Measurements from ENCODE around the gene SDC1.
"Not testable (repeated sequence)": the region's sequence is repeated elsewhere in the genome, so short reads cannot be mapped to it uniquely, and the experiment has no call there.

SDC1 gene

DNA sequence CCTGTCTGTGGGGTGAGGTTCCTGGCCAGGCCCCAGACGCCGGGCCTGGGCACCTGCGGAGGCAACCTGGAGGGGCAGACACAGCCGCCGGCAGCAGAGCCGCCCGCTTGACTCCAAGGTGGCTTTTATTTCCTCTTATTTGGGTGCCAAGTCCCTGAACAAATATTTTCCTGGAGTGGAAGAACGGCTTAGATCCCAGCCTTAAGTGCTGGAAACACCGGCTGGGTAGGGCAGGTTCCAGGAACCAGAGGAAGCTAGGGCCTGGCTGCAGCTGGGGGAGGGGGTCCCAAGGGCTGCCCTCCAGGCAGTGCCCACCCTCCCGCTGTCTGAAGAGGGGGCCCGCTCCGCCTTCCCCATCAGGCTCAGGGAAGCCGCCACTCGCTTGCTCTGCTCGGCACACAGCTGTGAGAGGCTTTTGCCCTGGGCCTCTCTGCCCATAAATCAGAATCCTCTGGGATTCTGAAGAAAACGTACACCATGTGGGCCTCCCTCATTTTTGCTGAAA lies 28.2 kb downstream of the SDC1 start:
- no peak for DNase-seq (ENCODE audit: low spot score)

DNA sequence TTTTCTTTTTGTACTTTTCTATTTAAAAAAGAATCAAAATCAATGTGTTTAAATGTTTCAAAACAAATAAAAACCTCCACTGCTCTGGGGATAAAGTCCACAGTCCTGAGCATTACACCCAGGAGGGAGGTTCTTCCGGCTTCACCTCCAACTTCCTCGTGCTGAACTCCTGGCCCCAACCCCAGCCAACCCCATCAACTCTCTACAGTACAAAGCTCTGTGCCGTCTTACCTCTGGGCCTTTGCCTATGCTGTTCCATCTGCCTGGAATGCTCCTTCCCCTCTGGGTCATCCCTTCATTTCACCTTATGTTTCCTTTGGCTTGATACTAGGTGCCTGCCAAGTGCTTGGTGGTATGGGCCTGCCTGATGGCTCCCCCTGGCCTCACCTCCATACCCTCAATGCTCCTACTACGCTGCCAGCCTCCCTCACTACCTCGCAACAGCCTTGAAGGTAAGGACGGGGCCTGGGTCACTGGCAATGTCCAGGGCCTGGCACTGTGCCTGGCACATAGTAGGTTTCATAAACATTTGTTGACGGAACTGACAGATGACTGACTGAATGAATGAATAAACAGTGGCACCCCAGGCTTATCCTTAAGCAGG lies 28.8 kb downstream of the SDC1 start:
- DNase-seq (ENCODE audit: low spot score): no peak

DNA sequence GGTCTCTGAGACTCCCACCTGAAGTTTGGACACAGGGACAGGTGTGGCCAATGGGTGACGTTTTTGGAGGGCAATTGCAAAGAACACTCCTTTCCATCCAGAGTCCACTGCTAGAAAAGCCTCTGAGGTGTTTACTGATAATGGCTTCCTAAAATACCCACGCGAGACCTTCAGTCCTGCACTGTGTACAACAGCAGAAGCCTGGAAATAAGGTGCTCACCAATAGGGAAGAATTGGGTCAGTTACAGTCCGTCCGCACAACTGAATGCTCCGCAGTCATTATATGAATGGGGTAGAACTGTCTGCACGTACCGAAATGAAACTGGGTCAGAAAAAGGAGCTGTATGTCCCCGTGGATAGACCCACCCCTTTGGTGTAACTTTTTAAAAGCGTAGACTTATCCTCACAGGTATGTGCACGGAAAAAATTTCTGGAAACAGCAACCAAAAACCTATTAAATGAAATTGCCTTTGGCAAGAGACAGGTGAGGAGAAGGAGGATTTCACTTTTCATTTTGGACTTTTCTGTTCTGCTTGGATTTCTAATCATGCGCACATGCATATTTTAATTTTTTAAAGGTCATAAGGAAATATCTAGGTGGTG lies 29.4 kb downstream of the SDC1 start:
- no peak for DNase-seq (ENCODE audit: low spot score)

DNA sequence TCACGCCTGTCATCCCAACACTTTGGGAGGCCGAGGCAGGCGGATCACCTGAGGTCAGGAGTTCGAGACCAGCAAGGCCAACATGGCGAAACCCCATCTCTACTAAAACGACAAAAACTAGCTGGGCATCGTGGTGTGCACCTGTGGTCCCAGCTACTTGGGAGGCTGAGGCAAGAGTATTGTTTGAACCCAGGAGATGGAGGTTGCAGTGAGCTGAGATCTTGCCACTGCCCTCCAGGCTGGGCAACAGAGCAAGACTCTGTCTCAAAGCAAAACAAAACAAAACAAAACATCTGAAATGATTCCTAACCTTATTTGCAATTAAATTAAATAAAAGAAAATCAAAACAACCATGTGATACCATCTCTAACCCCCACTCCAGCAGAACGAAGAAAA lies 29.9 kb downstream of the SDC1 start:
- DNase-seq (ENCODE audit: low spot score): not testable (repeated sequence)

DNA sequence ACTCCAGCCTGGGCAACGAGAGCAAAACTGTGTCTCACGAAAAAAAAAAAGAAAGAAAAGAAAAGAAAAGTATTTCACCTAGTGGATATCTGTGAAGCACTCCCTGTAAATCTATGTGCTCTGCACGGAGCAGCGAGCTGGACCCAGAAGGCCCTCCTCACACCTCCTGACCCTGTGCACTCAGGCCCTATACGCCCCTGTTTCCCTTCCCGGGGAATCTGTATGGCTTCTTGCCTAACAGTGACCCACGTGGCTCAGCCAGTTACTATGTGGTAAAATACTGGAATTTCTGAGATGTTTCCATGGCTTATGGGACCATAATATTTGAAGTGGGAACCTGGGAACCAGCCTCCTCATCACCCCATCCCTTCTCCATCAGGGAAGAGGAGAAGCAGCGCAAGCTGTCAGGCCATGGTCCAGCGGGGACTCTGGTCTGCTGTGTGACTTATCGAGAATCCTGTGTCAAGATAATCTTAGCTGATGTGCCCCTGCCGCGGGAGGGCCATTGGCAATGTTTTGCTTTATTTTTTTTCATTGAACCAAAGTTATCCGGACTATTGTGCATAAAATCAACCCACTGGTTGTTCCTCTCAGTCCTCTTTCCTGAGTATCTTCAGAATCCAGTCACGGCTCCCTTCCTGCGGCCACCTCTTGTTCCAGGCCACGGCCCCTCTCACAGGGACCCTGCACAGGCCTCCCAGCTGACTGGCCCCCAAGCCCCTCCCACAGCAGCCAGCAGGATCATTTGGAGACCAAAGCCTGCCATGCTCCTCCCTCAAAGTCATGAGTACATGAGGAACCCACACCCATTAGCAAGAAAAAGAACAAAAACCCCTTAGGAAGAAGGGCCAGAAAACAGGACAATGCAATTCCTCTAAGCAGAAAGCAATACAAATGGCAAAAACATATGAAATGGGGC lies 30.6 kb downstream of the SDC1 start:
- DNase-seq (ENCODE audit: low spot score): no peak

DNA sequence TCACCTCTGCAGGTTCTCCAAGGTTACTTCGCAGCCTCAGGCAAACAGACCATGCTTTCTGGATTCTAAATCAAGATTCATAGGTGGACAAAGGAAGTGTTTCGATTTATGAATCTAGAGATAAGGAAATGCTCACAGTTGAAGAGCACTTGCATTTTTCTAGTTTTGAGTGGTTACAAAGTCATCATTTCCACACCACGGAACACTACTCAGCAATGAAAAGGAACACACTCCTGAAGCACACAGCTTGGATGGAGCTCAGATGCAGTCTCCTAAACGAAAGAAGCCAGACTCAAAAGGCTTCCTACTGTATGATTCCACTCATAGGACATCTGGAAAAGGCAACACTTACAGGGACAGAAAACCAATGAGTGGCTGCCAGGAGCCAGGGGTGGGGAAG lies 31.7 kb downstream of the SDC1 start:
- no peak for DNase-seq (ENCODE audit: low spot score)

DNA sequence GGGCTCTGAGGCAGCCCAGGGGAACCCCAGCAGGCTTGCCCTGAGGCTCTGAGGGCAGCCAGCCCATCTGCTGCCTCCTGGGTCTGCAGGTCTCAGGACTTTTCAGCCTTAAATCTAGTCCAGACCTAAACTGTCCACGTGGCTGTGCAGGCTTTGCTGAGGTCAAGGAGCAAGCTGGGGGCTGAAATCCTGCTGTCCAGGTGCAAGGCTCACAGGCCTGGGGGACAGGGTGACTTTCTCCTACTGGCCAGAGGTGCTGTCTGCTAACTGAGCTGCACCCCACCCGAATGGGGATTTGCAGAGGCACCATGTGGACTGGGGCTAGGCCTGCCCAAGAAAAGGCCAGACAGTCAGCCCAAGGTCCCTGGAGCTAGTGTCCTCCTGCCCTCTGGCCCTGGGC lies 32.1 kb downstream of the SDC1 start:
- DNase-seq (ENCODE audit: low spot score): no peak

DNA sequence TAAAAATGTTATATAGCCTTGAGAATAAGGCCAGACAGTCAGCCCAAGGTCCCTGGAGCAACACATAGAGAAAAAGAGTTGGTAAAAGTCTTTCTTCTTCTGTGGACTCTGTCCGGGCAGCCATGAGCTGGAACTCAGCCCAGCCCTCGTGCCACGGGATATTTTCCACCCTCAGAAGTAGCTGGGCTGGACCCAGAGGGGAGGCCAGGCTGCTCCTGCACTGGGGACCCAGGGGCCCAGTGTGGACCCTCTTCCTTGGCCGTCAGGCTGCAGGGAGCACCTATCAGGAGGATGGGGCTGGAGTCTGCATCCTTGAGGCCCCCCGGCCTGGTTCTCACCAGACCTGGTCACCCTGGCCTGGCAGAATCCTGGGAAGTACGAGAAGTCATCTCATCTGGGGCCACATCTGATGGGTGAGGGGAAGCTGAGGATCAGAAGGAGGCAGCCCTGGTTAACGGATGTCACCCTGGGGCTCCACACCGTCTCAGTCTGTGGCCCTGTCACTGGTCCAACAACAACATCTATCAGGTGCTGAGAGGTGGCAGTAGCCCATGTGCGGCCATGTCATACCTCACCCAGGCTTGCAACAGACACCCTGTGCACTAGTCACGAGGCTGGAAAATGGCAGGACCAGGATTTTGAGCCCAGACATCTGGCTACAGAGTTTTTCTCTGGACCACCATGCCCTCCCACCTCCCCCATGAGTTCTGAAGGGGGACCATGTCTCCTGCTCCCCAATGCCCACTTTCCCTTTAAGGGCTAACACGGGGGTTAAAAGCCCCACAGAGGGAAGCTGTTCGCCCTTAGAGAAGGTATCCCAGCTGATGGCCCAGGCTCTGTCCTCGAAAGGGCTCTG lies 33.0 kb downstream of the SDC1 start:
- no peak for DNase-seq (ENCODE audit: low spot score)

DNA sequence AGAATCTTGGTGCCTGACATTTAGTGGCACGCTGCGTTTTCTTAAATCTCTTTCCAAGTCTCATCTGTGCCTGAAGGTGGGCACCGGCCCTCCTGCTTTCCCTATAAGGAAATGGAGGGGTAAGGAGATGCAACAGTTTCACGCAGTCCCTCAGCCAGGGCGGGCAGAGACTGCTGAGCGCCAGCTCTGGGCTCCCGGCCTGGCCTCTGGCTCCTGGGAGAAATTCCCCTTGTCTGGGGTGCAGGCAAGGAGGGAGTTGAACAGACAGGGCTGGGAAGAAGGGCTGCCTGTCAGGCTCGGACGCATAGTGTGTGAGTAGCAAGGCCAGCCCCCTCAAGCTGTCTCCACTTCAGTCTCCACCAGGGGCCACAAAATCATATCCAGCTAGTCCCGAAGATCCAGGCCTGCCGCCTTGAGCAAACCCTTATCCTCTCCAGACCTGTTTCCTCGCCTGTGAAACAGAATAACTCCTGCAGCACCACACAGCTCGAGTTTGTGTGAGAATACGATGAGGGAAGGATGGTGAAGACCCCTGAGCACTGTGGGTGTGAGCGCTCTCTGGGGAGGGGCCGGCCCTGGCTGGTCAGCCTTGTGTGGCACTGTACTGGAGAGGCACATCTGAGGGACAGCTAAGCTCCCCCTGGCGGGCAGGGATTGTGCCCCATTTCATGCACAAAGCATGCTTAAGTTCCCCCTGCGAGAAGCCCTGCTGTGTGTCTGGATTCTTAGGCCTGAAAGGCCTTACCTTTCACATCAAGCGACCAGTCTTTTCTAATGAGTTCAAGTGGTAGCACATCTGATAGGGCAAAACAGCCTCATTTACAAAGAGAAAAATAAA lies 33.8 kb downstream of the SDC1 start:
- peak; percentile 31 for DNase-seq (ENCODE audit: low spot score)

DNA sequence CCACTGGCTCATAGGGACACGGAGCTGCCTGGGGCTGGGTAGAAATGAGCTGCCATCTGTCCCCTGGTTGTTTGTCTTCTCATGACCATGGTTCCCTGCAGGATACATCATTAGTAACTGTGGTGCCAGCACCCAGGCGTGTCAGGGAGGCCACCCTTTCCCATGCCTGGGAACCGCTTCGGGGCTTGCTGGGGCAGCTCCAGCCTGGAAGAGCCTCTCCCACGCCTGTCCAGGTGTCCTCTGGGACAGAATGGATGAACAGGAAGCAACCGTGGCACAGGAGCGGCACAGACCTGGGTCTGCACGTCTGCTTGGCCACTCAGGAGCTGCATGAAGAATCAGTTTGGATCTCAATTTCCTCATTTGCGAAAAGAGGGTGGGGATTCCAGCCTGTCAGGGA lies 34.8 kb downstream of the SDC1 start:
- no peak for DNase-seq (ENCODE audit: low spot score)

DNA sequence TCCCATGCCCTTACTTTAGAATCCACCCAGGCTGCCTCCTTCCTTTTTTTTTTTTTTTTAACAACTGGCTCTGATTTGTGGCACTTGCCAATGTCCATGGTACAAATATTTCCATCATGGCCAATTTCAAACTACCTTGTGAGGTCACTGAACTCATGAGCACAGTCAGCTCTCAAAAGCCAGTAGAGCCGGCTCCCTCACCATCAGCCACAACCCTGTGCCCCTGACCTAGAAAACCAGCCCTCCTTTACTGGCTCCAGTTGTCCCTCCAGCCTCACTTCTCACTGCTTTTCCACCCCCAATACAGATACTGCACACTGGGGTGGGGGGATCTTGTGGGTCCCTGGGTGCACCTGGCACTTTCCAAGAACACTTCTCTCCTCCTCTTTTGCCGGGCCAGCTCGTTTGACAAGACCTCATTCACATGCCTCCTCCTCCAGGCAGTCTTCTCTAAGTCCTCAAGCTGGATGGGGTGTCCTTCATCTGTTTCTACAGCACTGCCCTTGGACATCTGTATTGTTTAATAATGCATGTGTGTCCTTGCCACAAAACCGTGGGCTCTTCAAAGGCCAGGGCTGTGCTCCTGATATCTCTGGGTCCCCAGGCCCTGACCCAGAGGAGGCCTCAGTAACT lies 35.5 kb downstream of the SDC1 start:
- DNase-seq (ENCODE audit: low spot score): no peak

DNA sequence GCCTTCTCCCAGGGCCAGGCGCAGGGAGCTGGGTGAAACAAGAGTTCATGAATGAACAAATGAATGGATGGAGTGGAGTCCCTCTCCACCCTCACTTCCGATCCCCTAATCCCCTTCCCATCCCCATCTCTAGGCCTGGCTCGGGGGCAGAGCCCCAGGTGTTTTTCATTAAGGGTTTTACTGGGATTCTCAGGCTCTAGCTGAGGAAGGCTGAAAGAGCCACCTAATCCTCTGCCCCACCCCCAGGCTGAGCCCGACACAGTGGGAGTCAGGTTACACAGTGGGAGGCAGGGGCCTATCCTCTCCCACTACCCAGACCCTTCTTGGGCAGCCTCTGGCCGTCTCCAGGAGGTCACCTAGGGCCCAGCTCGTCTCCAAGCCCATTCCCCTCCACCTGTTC lies 36.1 kb downstream of the SDC1 start:
- DNase-seq (ENCODE audit: low spot score): no peak

DNA sequence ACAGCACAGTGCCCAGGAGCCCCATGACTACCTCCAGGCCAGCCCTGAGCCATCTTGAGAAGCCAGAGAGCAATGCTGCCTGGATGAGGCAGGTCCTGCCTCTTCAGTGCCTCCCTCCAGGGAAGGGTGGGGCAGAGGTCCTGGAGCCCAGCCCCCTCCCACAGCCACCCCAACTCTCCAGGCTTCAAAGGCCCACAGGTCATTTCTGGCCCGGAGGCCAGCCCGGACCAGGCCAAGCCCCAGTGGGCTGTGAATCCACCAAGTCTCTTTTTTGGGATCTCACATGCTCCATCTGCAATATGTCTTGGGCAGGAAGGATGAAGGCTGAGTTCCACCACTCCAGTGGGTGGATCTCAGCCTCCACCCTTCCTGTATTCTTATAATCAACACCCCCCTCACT lies 36.7 kb downstream of the SDC1 start:
- no peak for DNase-seq (ENCODE audit: low spot score)

DNA sequence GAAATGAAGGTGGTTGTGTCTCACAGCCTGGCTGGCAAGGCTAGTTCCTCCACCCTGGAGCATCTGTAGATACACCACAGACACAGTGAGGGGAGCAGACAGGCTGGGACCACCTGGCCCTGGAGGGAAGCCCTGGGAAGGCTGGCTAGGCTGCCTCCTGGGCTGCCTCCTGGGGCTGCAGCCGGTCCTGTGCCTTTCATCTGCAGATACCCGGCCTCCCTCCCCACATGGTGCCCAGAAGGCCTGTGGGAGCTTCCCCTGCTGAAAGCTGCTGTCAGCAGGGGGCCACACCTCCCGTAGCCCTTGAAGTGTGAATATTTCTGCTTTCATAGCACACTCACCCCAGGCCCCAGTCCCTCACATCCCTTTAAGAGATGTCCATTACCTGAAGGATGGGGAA lies 37.6 kb downstream of the SDC1 start:
- DNase-seq (ENCODE audit: low spot score): no peak

DNA sequence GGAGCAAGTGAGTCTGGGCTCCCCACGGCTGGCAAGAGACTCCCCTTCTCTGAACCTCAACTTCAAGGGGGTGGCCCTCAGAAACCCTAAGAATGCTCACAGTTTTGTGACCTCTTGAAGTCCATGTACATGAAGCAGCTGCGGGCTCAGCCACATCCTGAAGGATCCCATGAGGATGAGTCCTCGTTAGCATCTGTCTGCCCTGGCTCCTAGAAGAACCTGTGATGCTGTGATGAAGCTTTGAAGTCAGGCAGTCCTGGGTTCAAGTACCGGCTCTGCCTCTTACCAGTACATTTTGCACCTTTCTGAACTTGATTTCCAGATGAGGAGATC lies 38.1 kb downstream of the SDC1 start:
- DNase-seq (ENCODE audit: low spot score): no peak

DNA sequence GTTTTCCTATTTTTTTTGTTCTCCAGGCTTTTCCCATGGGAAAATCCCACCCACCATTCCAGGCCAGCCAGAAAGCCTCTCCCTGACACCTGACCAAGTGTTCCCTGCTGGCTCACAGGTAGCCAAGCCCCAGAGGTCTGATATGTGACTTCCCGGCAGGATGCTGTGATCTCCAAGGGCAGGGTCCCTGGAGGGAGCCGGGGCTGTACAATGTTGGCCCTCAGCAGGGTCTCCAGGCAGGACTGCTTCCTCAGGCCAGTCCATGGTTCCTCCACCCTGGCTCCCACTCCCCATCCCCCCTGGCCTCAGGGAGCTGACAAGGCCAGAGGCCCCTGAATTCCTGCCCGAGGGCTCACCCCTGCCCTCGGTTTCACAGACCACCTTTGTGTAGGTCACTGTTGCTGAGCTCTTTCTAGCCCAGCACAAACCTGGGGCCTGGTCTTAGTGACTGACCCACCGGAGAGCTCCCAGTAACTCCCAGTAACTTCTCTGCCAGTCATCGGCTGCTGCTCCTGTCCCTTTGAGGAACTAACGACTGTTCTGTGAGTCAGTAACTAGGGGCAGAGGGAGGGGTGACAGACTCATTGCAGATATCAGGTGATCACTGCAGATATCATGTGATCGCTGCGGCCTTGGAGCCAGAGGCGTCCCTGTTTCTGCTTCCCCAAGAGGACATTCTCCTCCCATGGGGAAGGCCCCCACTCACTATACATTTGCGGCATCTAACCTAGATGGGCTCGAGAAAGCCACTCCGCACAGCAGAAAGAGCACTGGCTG lies 38.7 kb downstream of the SDC1 start:
- peak; percentile 43 for DNase-seq (ENCODE audit: low spot score)

DNA sequence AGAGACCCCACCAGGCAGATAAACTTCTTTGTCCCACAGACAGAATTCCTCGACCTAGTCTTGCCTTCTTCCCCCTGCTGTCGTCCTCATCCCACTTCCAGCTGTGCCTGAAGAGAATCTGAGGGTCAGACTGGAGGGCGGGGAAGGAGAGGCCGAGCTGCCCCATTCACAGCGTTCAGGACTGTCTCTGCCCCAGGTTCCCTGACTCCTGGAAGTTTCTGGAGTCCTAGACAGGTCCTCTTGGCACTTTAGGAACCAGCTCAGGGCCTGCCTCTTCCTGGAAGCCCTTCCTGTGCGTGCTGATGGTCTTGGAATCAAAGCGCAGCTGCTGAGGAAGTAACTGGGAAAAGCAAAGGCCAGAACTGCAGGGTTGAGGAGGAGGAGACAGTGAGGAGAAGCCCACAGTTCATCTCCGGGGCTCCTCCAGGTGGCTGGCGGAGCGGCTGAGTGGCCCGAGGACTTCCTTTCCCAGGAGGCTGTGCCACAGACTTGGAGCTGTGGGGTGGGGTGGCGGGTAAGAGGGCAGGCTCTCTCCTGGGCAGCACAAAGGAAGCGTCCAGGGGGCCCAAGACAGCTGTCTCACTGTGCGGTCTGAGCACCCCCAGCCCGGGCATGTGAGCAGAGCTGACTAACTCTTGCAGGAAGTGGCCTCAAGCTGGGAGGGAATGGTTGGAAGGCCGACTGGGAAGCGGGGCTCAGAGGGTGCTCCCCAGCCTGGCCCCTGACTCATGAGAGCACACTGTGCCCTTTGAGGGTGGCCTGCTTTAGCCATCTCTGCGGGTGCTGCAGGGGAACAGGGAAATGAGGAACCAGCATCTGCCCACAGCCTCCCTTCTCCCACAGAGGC lies 39.5 kb downstream of the SDC1 start:
- DNase-seq (ENCODE audit: low spot score): no peak

DNA sequence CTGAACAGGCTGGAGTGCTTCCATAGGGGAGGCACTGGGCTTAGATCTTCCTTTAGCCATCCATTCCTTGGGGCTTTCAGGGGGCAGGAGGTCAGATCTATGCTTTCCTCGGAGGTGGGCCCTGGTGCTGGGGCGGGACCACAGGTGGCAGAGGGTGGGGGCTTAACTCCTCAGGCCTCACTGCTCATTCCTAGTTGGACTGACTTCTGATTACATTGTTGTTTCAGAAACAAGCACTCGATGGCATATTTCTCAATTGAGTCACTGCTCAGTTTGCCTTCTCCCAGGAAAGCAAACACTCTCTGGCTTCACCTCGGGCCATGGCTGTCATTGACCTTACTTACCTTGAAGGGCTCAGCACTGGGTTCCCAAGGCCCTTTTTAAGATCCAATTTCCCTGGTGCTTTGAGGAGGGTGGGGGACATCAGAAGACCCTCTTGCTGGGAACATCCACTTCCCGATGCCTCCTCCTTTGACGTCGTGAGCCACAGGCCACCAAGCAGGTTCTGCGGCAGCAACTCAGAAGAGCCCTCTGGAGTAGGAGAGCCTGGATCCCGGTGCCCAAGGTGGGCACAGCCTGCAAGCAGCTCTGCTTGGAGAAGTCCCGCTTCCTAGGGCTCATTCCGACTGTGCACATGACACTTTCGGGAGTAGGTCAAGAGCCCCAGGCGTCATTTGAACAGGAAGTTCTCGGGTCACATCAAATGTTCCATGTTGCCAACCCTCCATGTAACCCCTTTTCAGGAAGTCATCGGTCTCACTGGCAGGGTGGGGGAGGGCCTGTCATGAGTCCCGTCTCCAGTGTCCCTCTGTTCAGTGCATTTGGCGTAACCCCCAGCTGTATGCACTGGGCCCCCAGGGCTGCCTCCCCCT lies 40.6 kb downstream of the SDC1 start:
- DNase-seq (ENCODE audit: low spot score): no peak
